ENCODE measurements around the gene MEMO1.

- TF ChIP-seq POLR2AphosphoS5 (IDR thresholded peaks at IDR 0.05; ENCODE audit: insufficient read depth, low read depth, low read length) (no peak), CTCF (IDR thresholded peaks at IDR 0.05; ENCODE audit: extremely low read depth in 1 of 2, insufficient read depth in 1 of 2, low read depth in 1 of 2, low read length in 2 of 2) (no peak), EZH2 (IDR thresholded peaks at IDR 0.05; ENCODE audit: borderline replicate concordance, low read depth, low read length, severe bottlenecking) (no peak)
Observed at GRCh38 chr2:31947871-31948270, 62.9 kb downstream of the MEMO1 start.

Data from endothelial cell of umbilical vein (primary cell).